Measurements from ENCODE around the gene ZRANB1.

GRCh38 chr10:125011926-125012705, 70.2 kb downstream of the ZRANB1 start:
- no peak for TF ChIP-seq POLR2A (IDR thresholded peaks at IDR 0.05)
- TF ChIP-seq, protein P1, sequence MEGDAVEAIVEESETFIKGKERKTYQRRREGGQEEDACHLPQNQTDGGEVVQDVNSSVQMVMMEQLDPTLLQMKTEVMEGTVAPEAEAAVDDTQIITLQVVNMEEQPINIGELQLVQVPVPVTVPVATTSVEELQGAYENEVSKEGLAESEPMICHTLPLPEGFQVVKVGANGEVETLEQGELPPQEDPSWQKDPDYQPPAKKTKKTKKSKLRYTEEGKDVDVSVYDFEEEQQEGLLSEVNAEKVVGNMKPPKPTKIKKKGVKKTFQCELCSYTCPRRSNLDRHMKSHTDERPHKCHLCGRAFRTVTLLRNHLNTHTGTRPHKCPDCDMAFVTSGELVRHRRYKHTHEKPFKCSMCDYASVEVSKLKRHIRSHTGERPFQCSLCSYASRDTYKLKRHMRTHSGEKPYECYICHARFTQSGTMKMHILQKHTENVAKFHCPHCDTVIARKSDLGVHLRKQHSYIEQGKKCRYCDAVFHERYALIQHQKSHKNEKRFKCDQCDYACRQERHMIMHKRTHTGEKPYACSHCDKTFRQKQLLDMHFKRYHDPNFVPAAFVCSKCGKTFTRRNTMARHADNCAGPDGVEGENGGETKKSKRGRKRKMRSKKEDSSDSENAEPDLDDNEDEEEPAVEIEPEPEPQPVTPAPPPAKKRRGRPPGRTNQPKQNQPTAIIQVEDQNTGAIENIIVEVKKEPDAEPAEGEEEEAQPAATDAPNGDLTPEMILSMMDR (IDR thresholded peaks at IDR 0.05), result no peak
- TF ChIP-seq EP300 (IDR thresholded peaks at IDR 0.05), result no peak
- TF ChIP-seq POLR2AphosphoS5 (IDR thresholded peaks at IDR 0.05), result no peak
